ENCODE measurements around the gene ACBD4. TPM values are rescaled to one million over a fixed set of nuclear protein-coding genes. Genes with fewer than 3 reads are reported as not detected.

Gene ACBD4
- total RNA-seq, 1 donor from 2014 or later = 3.5 TPM

DNA sequence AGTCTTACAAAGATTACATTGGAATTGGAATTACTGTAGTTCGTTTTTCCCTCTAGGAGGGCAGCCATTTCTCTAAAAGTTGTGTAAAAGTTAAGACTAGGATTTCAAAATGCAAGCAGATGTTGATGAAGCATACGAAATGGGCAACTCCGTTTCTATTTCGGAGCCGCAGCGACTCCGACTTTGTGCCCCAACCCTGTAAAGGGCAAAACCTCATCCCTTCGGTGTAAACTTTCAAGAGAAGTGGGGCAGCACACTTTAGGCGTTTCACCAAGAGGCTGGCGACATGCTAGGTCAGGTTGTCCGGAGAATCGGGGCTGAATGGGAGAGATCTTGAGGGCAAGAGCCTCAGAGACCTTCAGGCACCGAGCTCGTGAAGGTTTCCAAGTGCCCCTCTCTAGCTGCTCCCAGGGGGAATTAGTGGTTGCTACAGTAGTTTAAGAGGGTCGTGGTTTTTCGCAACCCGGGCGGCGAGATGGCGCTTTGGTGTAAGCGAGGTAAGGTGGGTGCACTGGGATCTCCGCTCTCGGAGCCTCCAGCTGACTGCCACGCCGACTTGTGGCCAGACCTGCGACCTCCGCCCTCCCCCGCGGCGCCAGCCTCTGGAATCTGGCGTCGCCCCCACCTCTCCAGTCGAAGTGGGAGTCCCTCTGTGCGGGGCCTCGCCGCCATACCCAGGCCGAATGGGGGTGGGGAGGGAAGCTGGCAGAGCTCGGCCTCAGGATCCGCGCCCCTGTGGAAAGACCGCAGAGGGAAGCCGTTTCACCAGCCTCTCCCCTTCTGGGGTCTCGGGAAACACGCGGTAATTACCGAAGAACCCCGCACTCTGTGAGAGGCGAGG lies 25.2 kb downstream of the ACBD4 start:
- ATAC-seq = peak; percentile 41

DNA sequence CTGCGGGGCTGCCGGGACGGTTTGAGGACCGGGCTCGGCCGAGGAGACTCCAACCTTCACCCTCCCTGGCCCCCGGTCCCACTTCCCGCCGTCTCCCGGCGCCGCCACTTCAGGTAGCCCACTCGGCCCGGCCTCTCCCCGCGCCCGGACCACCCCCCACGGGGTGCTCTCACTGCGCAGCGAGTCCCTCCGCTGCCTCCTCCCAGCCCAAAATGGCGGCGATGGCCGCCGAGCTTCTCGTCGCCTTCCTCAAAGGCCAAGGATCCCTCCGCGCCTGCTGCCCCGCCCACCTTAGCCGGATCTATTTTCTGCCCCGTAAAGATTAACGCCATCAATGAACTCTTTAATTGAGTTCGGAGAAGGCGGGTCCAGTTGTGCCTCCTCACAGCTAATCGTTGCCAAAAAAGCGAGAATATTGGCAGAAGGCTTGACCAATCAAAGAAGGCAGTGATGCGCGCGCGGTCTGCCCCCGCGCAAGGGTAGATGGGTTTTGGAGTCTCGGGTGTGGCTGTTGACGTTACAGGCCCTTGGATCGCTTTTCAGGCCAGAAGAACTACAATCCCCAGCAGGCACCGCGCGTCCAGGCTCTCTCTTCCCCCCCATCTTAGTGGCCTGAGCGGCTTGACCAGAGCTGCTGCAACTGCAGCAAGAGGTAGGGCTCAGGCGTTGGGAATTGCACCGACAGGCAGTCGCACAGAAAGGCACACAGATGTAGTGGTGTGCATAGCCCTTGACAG lies 26.0 kb downstream of the ACBD4 start, which contains the start of gene HEXIM2:
Gene HEXIM2, plus strand, starts transcription at position 588 of the 737 bp plus-strand sequence. CDS start 919 bp downstream, outside the sequence.
- ATAC-seq = peak; percentile 94

DNA sequence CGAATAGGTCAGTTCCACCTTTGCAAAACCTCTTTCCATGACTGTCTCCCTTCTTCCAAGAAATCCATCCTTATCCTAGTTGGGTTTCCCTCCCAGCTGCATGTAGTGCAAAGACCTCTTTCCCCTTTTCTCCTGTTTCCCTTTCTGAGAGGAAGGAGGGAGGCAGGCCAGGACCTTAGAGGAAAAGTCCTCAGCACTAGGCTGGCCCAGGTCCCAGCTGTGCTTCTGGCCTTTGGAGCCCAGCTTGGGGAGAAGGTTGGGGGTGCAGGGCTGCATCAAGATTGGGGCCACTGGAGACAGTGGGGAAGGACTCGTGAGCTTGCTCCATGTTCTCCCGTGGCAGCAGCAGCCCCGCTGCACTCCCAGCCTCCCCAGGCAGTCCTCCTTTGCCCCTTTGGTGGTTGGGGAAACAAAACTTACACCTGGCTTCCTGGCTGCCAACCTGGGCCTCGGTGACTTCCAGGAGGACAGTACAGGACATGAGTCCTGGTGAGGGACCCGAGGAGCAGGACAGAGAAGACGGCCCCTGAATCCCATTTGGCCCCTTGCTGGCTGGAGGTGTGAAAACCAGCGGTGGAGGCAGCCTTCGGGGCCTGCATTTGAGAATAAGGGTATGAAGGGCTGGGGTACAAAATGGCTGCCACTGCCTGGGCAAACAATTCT lies 26.7 kb downstream of the ACBD4 start:
- ATAC-seq = peak; percentile 2

DNA sequence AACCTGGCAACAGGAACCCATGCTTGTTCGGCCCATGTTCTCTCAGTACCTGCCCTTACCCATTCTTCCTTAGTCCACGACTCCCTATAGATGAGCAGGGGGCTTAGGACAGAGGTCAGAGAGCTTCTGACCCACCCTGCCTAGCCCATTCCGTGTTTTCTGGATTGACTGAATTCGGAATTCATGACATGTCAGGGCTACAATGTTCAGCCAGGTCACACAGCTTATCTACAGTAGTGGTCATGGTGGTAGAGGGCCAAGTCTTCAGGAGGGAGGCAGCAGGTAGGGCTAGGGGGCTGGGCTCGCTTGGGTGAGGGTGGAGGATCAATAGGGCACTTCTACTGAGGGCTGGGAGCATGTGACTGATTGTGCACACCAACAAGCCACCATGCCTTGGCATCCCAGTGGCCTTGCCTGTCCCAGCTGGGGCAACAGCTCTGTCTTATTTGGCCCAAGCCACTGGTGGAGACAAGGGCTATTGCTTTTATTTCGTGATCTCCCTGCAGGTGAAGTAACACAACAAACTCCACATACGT lies 29.3 kb downstream of the ACBD4 start:
- ATAC-seq = no peak

GRCh38 chr17:45168991-45169752 lies 33.7 kb downstream of the ACBD4 start:
- no peak for ATAC-seq

- no peak for ATAC-seq
These were observed 34.9 kb downstream of the ACBD4 start for GRCh38 chr17:45170280-45170930.

DNA sequence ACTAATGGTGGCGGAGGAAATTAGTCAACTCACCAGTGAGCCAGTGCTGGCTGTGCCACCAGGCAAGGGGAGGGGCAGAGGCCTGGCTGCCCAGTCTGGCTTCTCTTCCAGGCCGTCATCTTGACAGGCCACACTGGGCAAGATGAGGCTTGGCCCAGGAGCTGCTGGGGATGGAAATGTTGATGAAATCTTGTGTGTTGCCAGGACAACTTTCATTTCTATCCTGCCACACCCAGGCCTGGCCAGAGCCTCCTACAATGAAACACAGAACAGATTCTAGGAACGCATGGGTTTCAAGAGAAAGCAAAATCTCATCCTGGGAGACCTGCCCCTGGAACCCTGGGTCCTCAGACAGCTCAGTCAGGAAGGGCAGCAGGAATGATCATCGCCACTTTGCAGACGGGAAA lies 35.4 kb downstream of the ACBD4 start:
- peak; percentile 86 for ATAC-seq

DNA sequence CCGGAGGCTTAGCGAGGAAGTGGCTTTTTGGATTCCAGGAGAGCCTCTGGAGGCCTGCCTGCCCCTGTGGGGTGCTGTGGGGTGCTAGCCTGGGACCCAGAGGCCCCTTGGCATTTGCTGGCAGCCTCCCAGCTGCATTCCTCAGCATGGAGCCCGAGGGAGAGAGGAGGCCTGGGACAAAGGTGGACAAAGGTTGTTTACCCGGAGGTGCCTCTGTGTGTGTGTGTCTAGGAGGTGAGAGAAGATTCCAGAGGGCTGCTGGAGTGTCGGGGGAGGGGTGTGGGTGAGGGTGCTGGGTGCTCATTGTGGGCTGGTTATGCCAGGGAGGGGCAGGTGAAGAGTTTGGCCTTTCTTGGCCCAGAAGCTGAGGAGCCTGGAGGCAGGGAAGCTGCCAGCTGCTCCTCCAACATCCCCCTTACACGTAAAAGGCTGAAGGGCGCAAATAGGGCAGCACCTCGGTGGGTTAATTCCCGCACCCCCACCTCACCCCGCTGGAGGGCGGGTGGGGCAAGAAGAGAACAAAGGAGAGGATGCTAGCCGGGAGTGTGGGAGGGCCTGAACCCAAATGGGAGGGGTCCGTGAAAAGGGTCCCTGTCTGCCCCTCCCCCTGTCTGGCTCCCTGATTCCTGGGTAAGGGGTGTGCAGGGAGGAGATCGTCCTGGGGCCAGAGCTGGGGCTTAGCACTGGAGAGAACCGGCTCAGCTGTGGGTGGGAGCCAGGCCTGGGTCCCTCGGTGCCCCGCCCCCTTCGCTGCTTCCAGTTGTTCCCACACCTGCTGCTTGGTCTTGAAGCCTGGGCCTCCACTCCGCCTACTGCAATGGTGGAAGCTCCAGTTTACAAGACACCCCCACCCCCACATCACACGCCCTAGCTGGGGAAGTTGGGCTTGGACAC lies 36.1 kb downstream of the ACBD4 start:
- peak; percentile 40 for ATAC-seq

GRCh38 chr17:45172232-45172540 lies 36.7 kb downstream of the ACBD4 start:
- ATAC-seq = no peak

DNA sequence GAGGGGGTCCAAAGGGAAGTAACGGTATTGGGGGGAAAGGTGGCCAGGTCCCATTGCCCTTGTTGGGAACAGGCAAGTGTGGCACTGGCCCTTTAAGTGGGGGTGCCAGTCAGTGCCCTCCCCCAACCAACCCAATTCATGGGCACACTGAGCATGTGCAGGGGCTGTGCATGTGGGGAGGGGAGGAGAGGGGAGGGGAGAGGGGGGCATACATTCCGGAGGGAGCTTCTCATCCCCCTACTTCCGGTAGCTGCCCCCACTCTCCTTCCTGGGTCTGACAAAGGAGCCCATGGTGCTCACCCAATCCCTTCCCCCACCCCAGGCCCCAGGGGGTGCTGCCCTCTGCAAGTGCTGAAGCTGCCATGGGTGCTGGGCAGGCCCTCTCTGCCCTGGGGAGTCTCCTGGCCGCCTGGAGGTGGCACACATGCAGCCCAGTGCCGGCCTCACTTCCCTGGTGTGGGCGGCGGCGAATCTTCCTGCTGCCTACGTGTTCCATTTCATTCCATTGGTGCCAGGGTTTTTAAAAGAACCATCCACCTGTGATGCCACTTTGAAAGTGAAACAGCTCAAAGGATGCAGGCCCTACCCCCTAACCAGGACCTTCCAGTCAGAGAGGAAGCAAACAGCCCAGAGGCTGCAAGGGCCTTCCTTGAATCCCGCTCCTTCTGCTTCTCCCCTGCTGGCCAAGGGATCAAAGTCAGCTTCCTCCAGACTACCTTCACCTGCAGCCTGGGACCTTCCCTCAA lies 37.2 kb downstream of the ACBD4 start:
- peak; percentile 65 for ATAC-seq

DNA sequence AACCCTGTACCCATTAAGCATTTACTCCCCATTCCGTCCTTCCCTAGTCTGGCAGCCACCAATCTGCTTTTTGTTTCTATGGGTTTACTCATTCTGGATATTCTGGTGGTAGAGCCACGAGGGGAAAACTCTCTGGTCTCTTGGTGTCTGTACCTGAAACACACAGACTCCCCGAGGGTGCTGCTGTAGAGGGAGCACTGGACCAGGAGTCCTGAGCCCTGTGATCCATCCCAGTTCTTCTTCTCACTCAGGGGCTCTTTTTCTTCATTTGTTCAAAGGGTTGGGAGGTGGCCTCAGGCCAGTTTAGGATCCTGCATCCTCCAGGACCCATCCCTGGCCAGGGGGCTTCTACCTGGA lies 40.2 kb downstream of the ACBD4 start:
- no peak for ATAC-seq

- no peak for ATAC-seq
These were observed 42.1 kb downstream of the ACBD4 start for GRCh38 chr17:45177563-45177962.

DNA sequence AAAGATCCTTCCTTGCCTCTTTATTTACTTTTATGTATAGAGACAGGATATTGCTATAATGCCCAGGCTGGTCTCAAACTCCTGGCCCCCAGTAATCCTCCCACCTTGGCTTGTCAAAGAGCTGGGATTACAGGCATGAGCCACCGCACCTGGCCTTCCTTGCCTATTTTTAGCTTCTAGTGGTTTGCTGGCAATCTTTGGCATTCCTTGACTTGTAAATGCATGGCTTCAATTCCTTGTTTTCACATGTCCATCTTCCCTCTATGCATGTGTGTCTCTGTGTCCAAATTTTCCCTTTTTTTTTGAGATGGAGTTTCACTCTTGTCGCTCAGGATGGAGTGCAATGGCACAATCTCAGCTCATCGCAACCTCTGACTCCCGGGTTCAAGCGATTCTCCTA lies 48.7 kb downstream of the ACBD4 start:
- ATAC-seq = no peak

GRCh38 chr17:45186801-45187354 lies 51.4 kb downstream of the ACBD4 start:
- ATAC-seq = no peak

- no peak for ATAC-seq
These were observed 53.5 kb downstream of the ACBD4 start for GRCh38 chr17:45189009-45189408.

GRCh38 chr17:45190503-45191255 lies 55.2 kb downstream of the ACBD4 start:
- ATAC-seq = no peak
